Frontal cortex (tissue), 4 donors: Measurements from ENCODE around the gene CNN2. TPM values are rescaled to one million over a fixed set of nuclear protein-coding genes. Genes with fewer than 3 reads are reported as not detected.
A peak's percentile ranks its signal among the peaks of the same experiment; 100 is the strongest.

Experiments used
- DNase-seq, 2 donors: peaks; one replicate each; pipeline ENCODE4 v3.0.0; 2012; ENCODE audit warnings: low spot score in 2 of 2
- FAIRE-seq: peaks from 2 replicates; lab custom pipeline; 2012; peaks lifted over from hg19 to GRCh38; lab: Jason Lieb, UNC
- total RNA-seq: library from RNA; depleted of rRNA; stranded (reverse); fragments of >200 nt; gene quantifications from one replicate; pipeline ENCODE4 v1.2.3, GENCODE V29; 2014
- donor health status: control.
- donor health status: control.
- donor health status: control.

Gene CNN2
- total RNA-seq: 8.2 TPM

DNA sequence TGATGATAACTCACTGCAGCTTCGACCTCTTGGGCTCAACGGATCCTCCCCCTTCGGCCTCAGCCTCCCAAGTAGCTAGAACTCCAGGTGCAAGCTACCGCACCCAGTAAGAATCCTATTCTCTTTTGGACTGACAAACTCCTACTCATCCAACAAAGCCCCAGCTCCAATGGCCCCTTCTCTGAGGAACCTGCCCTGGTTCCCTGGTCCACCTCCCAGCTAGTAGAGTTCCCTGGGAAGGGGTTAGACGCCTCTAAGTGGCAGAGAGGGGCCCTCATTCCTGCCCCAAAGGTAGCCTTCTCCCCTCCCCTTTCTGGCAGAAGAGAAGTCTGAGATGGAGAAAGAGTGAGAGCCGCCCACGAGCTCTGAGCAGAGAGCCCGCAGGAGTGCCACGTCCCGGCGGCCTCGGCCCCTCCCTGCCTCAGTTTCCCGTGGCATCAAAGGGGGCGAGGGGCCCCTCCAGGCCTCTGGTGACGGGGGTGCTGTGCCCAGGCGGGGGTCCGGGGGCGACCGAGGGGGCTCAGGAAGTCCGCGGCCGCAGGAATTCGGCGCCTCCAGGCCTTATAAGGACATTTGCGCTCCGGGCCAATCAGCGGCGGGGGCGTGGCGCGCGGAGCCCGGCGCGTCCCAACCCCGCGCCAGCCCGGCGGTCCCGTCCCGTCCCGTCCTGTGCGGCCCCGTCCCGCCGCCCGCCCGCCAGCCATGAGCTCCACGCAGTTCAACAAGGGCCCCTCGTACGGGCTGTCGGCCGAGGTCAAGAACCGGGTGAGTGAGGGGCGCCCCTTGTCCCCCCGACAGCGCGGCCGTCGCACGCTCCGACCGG is at the start of gene CNN2:
CNN2 (plus strand) TSS at position 649 of the 823 bp plus-strand sequence; CDS start at position 703, 54 bp downstream.
- FAIRE-seq (no peak), DNase-seq (peak; percentile 78 to 87)

DNA sequence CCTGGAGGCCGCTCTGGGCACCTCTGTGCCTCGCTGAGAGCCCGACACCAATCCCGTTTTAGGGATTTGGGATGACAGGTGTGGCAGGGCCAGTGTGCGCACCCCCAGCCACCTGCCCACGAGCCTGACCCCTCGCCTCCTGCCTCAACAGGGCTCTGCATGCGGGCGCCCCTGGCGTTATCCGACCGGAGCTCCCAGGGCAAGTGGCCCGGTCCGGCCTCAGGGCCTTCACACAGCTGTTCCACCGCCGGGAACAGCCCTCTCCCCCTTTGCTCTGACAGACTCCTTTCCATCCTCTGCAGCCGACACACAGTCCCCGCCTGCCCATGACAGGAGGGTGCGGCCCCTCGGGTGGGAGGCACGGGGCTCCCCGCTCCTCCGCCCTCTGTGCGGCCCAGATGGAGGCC is 49.3 kb upstream of the CNN2 start:
- no peak for DNase-seq
- no peak for FAIRE-seq

DNA sequence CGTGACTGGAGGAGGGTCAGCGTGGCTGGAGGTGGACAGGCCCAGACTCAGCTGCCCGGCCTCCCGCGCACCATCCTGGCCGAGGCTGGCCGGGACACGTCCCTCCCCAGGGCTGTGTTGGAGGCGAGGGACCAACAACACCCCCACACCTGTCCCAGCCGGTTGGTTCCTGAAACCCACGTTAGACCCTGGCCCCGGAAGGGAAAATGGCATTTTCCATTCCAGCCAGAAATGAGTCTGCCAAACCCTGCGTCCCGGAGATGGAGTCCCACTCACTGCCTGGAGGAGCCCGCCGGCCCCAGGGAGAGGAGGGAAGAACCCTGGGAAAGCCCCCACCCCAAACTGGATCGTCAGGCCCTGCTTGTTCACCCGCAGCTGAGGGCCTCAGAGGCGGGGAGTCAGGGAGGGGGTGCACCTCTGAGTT is 47.1 kb upstream of the CNN2 start:
- DNase-seq: no peak
- no peak for FAIRE-seq

DNA sequence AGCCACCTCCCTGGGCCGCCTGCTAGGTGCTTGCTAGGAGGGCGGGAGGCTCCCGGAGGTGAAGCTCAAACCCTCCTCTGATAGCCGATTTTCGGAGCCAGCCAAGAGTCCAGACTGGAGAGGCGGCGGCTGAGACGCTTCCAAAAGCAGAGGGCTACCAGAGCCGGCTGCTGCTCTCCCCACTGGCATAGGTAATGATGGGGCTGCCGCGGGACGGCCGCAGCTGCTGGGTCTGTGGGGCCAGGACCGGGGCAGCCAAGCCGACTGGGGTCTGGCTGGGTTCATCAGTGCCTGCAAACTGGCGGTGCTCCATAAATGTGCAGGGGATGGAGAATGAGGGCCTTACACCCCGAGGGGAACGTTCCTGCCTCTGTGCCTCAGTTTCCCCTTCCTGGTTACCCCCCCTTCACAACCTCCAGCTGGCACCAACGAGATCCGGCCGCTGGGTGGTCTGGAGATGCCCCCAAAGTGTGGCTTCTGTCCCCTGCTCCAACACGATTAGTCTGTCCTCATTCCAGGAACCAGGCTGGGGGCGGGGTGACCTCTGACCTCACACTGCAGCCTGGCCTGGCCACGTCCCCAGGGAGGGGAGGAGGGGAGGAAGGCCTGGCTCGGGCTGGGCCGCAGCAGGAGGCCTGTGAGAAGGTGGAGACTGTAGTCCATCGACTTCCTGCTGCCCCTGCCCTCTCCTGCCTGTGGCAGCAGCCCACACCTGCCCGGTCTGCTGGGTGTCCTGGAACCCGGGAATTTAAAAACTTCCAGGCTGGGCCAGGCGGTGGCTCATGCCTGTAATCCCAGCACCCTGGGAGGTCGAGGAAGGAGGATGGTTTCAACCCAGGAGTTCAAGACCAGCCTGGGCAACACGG is 46.0 kb upstream of the CNN2 start:
- DNase-seq (no peak), FAIRE-seq (no peak)

DNA sequence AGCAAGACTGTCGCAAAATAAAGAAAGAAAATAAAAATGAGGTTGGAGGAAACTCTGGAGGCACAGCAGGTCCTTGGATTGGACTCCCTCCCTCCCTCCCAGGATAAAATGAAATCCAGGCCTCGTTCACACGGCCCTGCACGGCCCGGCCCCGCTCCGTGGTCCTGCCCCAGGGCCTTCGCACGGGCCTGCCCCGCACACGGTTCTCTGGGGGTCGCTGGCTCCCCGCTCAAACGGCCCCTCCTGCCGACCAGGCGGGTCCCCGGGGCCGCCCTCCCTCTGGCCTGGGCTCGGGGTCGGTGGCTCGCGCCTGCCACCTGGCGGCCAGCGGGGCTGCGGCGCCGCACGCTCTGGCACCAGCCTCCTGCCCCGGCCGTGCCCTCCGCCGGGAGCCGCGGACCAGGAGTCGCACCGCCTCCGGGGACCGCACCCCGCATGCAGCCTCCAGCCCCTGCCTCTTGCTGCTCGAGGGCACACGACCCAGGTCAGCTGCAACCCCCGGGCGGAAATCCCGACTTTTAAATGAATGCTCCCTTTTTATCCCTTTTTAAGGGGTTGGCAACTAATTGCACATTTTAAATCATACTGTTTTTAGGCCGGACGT is 43.7 kb upstream of the CNN2 start:
- no peak for FAIRE-seq

DNA sequence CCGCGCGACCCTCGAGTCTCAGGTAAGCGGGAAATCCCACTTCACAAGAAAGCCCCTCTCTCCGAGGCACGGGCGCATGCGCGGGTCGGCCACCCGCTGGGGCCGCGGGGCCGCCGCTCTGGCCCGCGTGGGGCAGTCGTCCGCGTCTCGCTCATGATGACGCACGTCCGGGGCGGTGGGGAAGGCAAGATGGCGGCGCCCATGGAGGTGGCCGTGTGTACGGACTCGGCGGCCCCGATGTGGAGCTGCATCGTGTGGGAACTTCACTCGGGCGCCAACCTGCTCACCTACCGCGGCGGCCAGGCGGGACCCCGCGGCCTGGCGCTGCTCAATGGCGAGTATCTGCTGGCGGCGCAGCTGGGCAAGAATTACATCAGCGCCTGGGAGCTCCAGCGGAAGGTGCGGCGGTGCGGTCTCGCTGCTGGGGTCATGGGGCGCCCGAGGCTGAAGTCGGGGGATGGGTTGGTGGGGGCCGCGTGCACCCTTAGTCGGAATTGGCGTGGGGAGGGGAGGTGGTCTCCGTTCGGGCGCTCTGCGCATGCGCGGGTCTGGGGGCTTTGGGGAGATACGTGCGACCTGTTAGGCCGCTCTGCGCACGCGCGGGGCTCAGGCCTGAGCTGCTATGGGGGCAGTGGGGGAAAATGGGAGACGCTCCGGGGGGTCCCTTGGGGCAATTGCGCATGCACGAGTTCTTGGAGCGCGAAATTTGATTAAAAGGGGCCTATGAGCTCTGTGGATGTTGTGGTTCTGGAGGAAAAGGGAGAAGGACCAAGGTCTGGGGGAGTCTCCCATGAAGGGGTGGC is 42.0 kb upstream of the CNN2 start, which contains the start of gene WDR18:
WDR18 (plus strand) TSS at position 181 of the 803 bp plus-strand sequence; CDS start at position 190, 9 bp downstream.
- FAIRE-seq (no peak), DNase-seq (peak; percentile 100)

More for the DNA sequence above, 43.7 kb upstream of the CNN2 start:
- peak; percentile 97 to 98 for DNase-seq

DNA sequence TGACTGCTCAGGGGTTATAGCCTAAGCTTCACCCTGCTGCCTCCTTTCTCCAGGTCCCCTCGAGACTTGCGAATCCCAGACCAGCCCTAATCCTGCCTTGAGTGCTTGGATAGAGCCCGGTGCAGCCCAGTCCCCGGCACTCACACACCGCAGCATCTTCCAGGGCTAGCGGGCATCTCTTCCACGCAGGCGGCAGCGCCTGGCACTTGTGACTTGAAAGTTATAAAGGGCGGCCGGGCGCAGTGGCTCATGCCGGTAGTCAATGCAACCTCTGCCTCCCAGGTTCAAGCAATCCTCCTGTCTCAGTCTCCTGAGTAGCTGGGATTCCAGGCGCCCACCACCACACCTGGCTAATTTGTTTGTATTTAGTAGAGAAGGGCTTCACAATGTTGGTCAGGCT is 40.3 kb upstream of the CNN2 start:
- DNase-seq (no peak), FAIRE-seq (no peak)

DNA sequence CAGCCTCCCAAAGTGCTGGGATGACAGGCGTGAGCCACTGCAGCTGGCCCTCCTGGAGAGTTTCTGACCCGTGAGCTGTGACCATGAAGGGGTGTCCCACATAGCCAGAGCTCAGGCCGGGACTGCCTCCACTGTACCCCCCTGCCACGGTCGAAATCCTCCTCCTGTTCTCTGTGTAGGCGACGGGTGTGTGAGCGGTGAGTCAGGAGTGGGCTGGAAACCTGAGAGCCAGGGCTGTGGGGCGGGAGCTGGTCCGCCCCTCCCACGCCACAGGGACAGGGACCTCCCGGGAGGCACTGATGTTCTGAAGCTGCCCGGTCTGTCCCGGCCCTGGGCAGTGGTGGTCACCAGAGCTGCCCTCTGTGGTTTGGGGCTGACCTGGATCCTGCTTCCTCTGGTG is 38.3 kb upstream of the CNN2 start:
- DNase-seq: no peak
- no peak for FAIRE-seq

DNA sequence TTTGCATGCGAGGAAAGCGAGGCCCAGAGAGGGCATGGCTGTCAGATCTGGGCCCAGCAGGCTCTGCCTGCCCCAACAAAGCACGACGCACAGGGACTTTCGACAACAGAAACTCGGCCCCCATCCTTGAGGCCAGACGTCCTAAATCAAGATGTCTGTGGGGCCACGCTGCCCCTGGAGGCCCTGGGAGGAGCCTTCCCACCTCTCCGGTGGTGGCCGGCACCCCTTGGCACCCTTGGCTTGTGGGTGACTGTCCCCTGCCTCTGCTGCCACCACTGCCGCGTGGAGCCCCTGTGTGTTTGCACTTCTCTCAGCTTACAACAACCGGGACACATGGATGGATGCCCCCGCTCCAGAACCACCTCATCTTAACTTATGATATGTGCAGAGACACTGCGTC is 37.9 kb upstream of the CNN2 start:
- FAIRE-seq (no peak), DNase-seq (no peak)

DNA sequence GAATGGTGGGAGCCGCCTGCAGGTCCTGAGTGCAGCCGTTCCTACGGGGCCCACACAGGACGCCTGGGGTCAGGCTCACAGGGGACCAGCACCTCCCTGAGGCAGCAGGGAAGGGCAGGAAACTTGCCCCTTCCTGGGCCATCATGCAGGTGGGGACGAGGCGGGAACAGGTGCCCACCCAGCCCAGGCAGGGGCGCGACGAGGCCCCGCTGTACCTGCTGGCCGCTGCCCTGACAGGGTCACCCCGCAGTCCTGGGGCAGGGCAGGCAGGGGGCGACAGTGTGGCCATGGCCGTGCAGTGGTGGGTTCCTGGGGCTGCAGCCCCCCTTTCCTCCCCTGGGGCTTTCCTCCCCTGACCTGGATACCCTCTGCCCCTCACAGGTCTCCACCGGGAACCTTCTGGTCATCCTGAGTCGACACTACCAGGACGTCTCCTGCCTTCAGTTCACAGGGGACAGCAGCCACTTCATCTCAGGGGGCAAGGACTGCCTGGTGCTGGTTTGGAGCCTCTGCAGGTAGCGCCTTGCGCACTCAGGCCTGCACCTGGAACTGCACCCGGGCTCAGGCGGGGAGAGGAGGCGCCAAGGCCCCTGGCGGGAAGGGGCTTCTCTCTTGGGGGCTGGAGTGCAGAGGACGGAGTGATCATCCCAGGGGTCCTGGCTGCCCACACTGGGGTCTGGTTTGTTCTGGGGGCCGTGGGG is 36.9 kb upstream of the CNN2 start:
- DNase-seq (no peak), FAIRE-seq (no peak)

DNA sequence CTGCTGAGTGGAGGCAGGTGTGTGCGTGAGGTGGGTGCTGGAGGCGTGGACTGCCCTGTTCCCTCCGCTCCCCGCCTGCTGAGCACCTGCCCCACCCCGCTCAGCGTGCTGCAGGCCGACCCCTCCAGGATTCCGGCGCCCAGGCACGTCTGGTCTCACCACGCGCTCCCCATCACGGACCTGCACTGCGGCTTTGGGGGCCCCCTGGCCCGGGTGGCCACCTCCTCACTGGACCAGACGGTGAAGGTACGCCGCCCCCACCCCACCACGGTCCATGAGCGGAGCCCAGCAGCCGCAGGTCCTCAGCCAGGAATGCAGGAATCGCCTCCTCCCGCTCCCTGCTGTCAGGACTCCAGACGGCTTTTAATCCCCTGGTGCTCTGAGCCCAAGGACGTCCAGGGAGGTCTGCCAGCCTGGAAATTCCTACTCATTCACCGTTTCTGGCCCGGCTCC is 36.3 kb upstream of the CNN2 start:
- FAIRE-seq: no peak
- no peak for DNase-seq

DNA sequence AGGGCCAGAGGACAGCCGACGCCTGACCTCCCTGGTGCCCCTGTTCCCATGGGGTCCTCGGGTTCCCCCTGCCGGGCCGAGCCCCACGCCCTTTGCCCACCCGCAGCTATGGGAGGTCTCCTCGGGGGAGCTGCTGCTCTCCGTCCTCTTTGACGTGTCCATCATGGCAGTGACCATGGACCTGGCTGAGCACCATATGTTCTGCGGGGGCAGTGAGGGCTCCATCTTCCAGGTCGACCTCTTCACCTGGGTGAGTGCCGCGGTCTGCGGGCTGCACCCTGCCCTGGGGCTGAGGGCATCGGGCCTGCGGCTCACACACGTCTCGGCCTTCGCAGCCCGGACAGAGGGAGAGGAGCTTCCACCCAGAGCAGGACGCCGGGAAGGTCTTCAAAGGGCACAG is 35.7 kb upstream of the CNN2 start:
- FAIRE-seq (no peak), DNase-seq (no peak)

DNA sequence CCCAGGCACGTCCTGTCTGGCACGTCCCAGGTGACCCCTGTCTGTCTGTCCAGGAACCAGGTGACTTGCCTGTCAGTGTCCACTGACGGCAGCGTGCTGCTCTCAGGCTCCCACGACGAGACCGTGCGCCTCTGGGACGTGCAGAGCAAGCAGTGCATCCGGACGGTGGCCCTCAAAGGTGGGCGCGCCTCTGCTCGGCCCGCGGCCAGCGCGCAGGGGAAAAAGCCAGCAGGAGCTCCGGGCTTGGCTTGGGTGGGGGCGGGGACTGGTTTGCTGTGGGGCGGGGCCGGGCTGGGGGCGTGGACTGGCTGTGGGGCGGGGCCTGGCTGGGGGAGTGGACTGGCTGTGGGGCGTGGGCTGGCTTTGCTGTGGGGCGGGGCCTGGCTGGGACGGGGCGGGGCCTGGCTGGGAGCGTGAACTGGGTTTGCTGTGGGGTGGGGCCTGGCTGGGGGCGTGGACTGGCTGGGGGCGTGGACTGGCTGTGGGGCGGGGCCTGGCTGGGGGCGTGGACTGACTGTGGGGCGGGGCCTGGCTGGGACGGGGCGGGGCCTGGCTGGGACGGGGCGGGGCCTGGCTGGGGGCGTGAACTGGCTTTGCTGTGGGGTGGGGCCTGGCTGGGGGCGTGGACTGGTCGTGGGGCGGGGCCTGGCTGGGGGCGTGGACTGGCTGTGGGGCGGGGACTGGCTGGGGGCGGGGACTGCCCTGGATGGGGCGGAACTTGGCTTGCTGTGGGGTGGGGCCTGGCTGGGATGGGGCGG is 35.1 kb upstream of the CNN2 start:
- DNase-seq (no peak), FAIRE-seq (no peak)

DNA sequence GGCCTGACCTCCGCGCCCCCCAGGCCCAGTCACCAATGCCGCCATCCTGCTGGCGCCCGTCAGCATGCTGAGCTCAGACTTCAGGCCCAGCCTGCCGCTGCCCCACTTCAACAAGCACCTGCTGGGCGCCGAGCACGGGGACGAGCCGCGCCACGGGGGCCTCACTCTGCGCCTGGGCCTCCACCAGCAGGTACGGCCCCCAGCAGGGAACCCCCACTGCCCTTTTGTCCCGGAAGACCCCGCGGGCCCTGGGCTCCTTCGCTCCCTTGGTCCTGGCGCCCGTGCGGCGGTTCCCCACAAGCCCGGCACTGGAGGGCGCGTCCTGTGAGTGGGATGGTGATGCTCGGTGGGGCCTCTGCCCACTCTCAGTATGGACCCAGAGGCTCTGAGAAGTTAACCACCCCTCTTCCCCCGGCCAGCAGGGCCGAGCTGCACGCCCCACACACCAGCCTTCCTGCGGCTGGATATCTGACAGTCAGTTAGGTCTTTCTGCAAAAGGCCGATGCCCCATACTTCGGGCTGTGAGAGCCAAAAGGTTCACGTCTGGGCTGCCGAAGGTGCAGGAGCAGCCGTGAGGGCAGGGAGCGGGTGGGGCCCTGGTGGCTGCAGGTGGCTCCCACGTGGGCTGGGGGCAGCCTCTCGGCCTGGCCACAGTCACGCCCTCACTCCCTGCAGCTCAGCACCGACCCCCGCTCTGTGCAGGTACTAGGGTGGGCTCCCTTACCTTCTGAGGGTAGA is 34.3 kb upstream of the CNN2 start:
- DNase-seq (no peak), FAIRE-seq (no peak)

DNA sequence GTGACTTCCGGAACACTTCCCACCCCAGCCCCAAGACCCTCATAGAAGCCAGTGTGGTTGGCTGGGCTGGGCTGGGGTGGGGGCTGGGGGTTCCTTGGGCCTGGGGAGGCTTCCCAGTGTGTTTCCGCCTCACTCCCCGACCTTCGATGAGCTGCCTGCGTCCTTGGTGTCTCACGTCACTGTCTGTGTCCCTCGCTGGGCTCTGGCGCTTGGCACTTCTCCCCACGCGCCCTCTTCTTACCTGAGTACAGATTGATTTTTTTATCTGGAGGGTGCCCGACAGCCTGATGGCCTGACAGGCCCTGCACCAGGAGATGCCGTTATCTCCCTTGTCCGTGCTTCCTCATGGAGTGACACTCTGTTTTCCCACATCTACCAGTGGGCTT is 33.7 kb upstream of the CNN2 start:
- DNase-seq: no peak
- FAIRE-seq: no peak

DNA sequence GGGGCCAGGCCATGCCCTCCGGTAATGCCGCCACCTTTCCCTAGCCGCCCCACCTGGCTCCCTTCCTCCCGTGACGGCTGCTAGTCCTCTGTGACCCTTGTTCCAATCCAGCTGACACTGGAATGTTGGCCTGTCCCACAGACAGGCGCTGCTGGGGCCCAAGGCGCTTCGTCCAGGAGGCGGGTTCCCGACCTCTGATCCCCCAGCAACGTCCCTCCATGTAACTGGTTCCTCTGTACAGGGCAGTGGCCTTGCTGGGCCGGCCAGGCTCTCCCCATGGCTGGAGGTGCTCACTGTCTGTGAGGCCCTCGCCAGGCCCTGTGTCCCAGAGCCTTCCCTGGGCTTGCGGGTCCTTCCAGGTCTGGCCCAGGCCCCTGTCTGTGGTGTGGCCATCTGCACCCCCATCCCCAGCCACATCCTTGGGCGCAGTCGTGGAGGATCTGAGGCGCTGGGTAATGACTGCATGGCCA is 33.0 kb upstream of the CNN2 start:
- FAIRE-seq (no peak), DNase-seq (no peak)

DNA sequence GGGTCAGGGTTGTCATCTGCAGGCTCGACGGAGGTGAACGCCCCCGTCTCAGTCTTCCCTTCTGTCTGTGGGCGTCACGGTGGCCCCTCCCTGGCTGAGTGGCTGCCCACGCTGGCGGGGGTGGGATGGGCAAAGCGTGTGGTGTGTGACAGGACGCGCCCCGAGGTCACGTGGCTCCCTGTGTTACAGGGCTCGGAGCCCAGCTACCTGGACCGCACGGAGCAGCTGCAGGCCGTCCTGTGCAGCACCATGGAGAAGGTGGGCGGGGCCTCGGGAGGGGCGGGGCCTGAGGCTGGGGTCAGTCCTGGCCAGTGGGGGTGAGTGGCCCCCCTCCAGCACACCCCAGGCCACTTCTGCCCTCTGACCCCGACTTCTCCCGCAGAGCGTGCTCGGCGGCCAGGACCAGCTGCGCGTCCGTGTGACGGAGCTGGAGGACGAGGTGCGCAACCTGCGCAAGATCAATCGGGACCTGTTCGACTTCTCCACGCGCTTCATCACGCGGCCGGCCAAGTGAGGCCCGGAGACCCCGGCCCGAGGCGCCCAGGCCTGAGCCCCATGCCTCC is 32.5 kb upstream of the CNN2 start:
- FAIRE-seq (no peak), DNase-seq (no peak)
